Measurements from ENCODE around the gene ANKRD55.
"Not testable (repeated sequence)": the region's sequence is repeated elsewhere in the genome, so short reads cannot be mapped to it uniquely, and the experiment has no call there.

ANKRD55 gene

GRCh38 chr5:56145511-56145910 is 87.6 kb downstream of the ANKRD55 start:
- no peak for DNase-seq (ENCODE audit: low spot score)

- no peak for DNase-seq (ENCODE audit: low spot score)
Observed at GRCh38 chr5:56145106-56145505, 88.0 kb downstream of the ANKRD55 start.

DNA sequence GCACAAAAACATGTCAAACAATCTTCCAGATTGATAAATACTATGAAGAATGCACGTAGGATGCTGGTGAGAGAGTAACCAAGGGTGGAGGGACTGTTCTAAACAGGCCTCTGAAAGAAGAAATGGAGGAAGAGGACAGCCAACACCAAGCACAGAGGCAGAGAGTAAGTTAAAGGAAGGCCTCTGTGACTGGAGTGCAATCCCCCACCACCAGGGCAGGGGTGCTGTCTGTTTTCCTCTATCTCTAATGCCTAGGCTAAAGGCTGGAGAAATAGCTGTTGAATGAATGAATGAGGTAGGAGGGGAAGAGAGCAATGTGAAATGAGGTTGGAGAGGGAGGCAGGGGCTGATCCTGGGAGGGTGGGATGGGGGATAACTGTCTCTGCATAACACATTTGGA is 88.9 kb downstream of the ANKRD55 start:
- no peak for DNase-seq (ENCODE audit: low spot score)

- DNase-seq (ENCODE audit: low spot score) = no peak
Observed at GRCh38 chr5:56143373-56143714, 89.8 kb downstream of the ANKRD55 start.

- no peak for DNase-seq (ENCODE audit: low spot score)
Observed at GRCh38 chr5:56142614-56143372, 90.3 kb downstream of the ANKRD55 start.

DNA sequence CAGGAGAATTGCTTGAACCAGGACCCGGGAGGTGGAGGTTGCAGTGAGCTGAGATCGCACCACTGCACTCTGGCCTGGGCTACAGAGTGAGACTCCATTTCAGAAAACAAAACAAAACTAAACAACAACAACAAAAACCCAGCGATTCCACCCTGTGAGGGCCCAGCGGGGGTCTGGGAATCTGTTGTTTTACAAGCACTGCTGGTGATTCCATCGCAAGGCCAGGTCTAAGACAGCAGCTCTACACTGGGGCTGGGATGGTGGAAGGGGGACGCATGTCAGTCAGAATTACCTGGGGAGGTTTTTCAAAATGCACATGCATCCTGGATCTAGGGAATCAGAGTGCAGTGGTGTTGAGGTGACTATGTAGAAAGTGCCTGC is 90.9 kb downstream of the ANKRD55 start:
- no peak for DNase-seq (ENCODE audit: low spot score)

- DNase-seq (ENCODE audit: low spot score) = no peak
Observed at GRCh38 chr5:56140073-56140472, 93.1 kb downstream of the ANKRD55 start.

GRCh38 chr5:56130664-56131063 is 102.5 kb downstream of the ANKRD55 start:
- DNase-seq (ENCODE audit: low spot score) = no peak

- DNase-seq (ENCODE audit: low spot score) = no peak
Observed at GRCh38 chr5:56129288-56129687, 103.8 kb downstream of the ANKRD55 start.

GRCh38 chr5:56128113-56128512 is 105.0 kb downstream of the ANKRD55 start:
- no peak for DNase-seq (ENCODE audit: low spot score)

- DNase-seq (ENCODE audit: low spot score) = no peak
Observed at GRCh38 chr5:56126487-56127179, 106.5 kb downstream of the ANKRD55 start.

DNA sequence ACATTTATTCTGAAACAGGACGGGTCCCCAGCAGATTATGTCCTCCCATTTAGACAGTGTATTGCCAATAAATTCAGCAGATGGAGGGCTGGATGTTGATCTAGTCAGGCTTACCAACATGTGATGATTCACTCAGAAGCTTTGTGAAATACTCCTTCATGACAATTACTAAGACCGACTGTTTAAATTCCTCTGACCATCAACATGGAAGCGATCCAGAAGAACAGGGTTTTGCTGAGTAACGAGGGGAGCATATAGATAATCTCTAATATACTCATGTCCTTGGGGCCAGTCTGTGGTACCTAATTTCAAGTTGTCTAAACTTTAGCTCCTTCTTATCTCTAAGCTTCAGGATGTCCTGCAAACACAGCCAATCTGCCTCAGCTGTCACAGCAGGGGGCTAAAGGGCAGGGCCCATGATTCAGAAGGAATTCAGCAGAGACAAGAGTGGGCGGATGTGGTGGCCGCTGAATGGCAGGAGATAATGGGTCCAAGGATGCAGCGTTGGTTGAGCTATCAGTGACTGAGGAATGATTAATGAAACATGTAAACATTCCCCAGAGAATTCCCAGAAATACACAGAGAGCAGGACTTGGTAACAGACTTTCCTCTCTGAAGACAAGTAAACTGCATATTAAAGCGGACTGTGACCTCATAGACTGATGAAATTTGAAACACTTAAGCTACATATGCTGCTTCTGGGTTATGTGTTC is 109.4 kb downstream of the ANKRD55 start:
- no peak for DNase-seq (ENCODE audit: low spot score)

DNA sequence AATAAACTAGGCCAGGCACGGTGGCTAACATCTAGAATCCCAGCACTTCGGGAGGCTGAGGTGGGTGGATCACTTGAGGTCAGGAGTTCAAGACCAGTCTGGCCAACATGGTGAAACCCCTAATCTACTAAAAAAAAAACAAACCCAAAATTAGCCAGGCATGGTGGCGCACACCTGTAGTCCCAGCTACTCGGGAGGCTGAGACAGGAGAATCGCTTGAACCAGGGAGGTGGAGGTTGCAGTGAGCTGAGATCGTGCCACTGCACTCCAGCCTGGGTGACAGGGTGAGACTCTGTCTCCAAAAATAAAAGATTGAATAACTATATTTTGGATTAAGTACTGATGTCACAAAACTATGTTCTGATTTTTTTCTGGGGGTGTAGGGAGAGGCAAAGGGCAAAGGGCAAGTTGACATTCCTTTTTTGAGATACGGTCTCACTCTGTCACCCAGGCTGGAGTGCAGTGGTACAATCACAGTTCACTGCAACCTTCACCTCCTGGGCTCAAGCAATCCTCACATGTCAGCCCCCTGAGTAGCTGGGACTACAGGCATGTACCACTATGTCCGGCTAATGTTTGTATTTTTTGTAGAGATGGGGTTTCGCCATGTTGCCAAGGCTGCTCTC is 110.7 kb downstream of the ANKRD55 start:
- not testable (repeated sequence) for DNase-seq (ENCODE audit: low spot score)

DNA sequence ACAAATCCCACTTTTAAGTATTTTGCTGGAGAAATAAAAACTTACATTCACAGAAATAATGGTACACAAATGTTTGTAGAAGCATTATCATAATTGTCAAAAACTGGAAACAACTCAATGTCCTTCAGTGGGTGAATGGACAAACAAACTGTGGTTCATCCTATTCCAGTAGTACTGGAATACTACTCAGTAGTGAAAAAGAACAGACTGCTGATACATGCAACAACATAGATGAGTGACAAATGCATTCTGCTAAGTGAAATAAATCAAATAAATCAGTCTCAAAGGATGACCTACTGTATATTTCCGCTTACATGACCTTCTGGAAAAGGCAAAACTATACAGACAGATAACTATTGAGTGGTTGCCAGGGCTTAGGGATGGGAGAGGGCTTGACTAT is 114.1 kb downstream of the ANKRD55 start:
- DNase-seq (ENCODE audit: low spot score) = no peak

GRCh38 chr5:56116599-56117141 is 116.5 kb downstream of the ANKRD55 start:
- DNase-seq (ENCODE audit: low spot score) = no peak

GRCh38 chr5:56115589-56115988 is 117.5 kb downstream of the ANKRD55 start:
- DNase-seq (ENCODE audit: low spot score) = no peak

GRCh38 chr5:56112526-56113121 is 120.5 kb downstream of the ANKRD55 start:
- DNase-seq (ENCODE audit: low spot score) = no peak

GRCh38 chr5:56111404-56111781 is 121.7 kb downstream of the ANKRD55 start:
- DNase-seq (ENCODE audit: low spot score) = no peak

GRCh38 chr5:56110646-56111403 is 122.3 kb downstream of the ANKRD55 start:
- no peak for DNase-seq (ENCODE audit: low spot score)

DNA sequence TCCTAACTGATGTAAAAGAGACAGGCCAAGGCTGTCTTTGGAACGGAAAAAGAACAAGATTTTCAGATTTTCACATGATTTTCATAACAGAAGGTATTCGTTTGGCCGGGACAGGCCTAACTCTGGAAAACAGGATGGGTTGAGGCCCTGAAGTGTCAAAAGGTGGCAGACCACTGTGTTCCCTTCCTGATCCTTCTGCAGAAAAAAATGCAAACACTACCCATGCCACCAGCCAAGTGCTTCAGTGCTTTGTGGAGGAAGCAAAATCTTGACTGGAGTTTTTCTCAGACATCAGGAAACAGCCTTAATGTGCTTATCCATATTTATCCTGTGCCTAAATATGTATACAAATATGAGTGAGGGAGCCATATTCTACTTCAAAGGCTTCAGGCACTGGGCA is 124.9 kb downstream of the ANKRD55 start:
- DNase-seq (ENCODE audit: low spot score) = no peak

DNA sequence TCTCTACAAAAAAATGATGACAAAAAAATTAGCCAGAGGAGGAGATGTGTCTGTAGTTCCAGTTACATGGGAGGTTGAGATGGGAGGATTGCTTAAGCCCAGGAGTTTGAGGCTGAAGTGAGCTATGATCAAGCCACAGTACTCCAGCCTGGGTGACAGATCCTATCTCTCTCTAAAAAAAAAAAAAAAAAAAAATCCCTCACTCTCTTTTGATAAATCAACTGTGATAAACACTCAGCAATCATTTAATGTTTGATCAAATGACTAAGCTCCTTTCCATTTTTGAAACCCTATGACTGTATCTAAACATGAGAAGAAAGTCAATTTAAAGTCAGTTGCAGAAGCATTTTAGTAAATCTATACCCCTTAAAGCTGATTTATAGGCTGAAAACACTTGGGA is 126.3 kb downstream of the ANKRD55 start:
- DNase-seq (ENCODE audit: low spot score) = no peak
